ENCODE data around the gene CCDC9. TPM values are rescaled to one million over a fixed set of nuclear protein-coding genes. Genes with fewer than 3 reads are reported as not detected.

The CCDC9 gene
- total RNA-seq, 1 donor from 2014 or later: 6.9 TPM

MicroRNAs within 50 kb of the gene (microRNA counts, 767-probe panel; counts per million panel counts)
- microRNA hsa-miR-3190-5p: not detected

Small RNA genes lying within 50 kb of the gene (microRNA-seq; reads per million reads assigned to microRNA genes)
- gene MIR3190 (not detected), gene MIR3191 (not detected)

Other genes starting within 250 kb of the CCDC9 start
- 1.7 and 2.0 TPM in 2 replicates for gene NPAS1, start 236.7 kb upstream of the CCDC9 start, total RNA-seq
- 16.0 and 35.3 TPM in 2 replicates for gene TMEM160, start 207.9 kb upstream of the CCDC9 start, total RNA-seq
- gene ZC3H4, start 142.7 kb upstream of the CCDC9 start, total RNA-seq: 10.1 and 11.3 TPM in 2 replicates
- gene SAE1, start 125.7 kb upstream of the CCDC9 start, total RNA-seq: 144 and 177 TPM in 2 replicates
- gene BBC3, start 25.3 kb upstream of the CCDC9 start, total RNA-seq: 13.2 and 18.0 TPM in 2 replicates
- gene INAFM1, start 18.4 kb downstream of the CCDC9 start, total RNA-seq: 1.8 and 1.9 TPM in 2 replicates
- not detected in 2 replicates for gene C5AR1, start 53.3 kb downstream of the CCDC9 start, total RNA-seq
- not detected in 2 replicates for gene C5AR2, start 75.7 kb downstream of the CCDC9 start, total RNA-seq
- 9.9 and 14.4 TPM in 2 replicates for gene DHX34, start 92.8 kb downstream of the CCDC9 start, total RNA-seq
- gene MEIS3, start 163.0 kb downstream of the CCDC9 start, total RNA-seq: 4.4 and 4.9 TPM in 2 replicates
- gene SLC8A2, start 215.4 kb downstream of the CCDC9 start, total RNA-seq: not detected in 2 replicates
- gene KPTN, start 227.7 kb downstream of the CCDC9 start, total RNA-seq: 5.7 and 12.5 TPM in 2 replicates